ENCODE data around the gene NDUFAB1. TPM values are rescaled to one million over a fixed set of nuclear protein-coding genes. Genes with fewer than 3 reads are reported as not detected.
"Not testable (repeated sequence)": the region's sequence is repeated elsewhere in the genome, so short reads cannot be mapped to it uniquely, and the experiment has no call there.

The NDUFAB1 gene
- total RNA-seq, 4 donors from 2014 or later = 166 to 400 (median 323) TPM

DNA sequence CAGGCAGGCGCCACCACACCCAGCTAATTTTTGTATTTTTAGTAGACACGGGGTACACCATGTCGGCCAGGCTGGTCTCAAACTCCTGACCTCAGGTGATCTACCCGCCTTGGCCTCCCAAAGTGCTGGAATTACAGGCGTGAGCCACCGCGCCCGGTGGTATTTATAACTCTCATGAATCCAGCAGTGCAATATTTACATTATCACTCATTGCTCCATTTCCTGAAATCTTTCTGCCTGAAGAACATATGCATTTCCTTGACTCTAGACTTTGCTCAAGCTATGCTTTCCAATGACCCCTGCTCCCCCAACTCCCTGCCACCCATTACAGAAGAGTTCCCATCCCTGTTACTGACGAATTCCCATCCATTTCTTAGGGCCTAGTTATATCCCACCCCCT is 19.7 kb upstream of the NDUFAB1 start:
- in situ Hi-C loops (cut with MboI; ENCODE audit: low sequenced_read_pairs in 4 of 4) (no loop called here), intact Hi-C loops (cut with DNase I; ENCODE audit: low total_unique reads) (no loop called here)
- DNase-seq = no peak
- H3K9me3 ChIP-seq = no peaks in the 10 kb centered on the region
- H3K4me3 ChIP-seq = no peak overlapping the region
- TF ChIP-seq CTCF (IDR thresholded peaks at IDR 0.05 in 4 of 5, conservative IDR thresholded peaks at IDR 0.05 in 1 of 5) (no peak), POLR2A (IDR thresholded peaks at IDR 0.05) (no peak)
- no peak for ATAC-seq
- H3K4me1 ChIP-seq = no peaks in the 10 kb centered on the region
- no peak overlapping the region for H3K27ac ChIP-seq
- H3K27me3 ChIP-seq = no peaks in the 10 kb centered on the region
- peaks cover 5 to 45% of the 10 kb centered on the region in 2 donors for H3K36me3 ChIP-seq

GRCh38 chr16:23611936-23612335 is 15.8 kb upstream of the NDUFAB1 start:
- Histone ChIP-seq H3K27me3 (no peaks in the 10 kb centered on the region), H3K9me3 (no peaks in the 10 kb centered on the region), H3K4me3 (no peak overlapping the region), H3K27ac (no peak overlapping the region), H3K4me1 (no peaks in the 10 kb centered on the region), H3K36me3 (peaks cover 0 to 27% of the 10 kb centered on the region in 2 donors)
- intact Hi-C loops (cut with DNase I; ENCODE audit: low total_unique reads) (no loop called here), in situ Hi-C loops (cut with MboI; ENCODE audit: low sequenced_read_pairs in 4 of 4) (no loop called here)
- DNase-seq = no peak
- no peak for ATAC-seq
- TF ChIP-seq CTCF (IDR thresholded peaks at IDR 0.05 in 4 of 5, conservative IDR thresholded peaks at IDR 0.05 in 1 of 5) = no peak
- TF ChIP-seq POLR2A (IDR thresholded peaks at IDR 0.05) = no peak

- H3K4me1 ChIP-seq; intact Hi-C loops (cut with DNase I; ENCODE audit: low total_unique reads); H3K27me3 ChIP-seq; H3K4me3 ChIP-seq; H3K27ac ChIP-seq; in situ Hi-C loops (cut with MboI; ENCODE audit: low sequenced_read_pairs in 4 of 4); ATAC-seq; DNase-seq; H3K9me3 ChIP-seq: not testable (repeated sequence)
- H3K36me3 ChIP-seq = peaks cover 0 to 25% of the 10 kb centered on the region in 2 donors
Measured at GRCh38 chr16:23610905-23611304, 14.8 kb upstream of the NDUFAB1 start.

DNA sequence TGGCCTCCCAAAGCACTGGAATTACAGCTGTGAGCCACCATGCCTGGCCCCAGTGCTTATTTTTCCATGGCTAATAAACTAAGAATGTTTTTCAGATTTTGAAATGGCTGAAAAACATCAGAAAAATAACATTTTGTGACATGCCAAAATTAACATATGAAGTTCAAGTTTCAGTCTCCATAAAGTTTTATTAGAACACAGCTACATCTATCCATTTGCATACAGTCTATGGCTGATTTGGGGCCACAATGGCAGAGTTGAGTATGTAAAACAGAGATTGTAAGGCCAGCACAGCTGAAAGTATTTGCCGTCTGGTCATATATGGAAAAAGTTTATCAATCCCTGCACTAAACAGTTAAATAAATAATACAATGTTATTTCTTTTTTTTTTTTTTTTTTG is 13.8 kb upstream of the NDUFAB1 start:
- Histone ChIP-seq H3K27me3 (no peaks in the 10 kb centered on the region), H3K4me1 (no peaks in the 10 kb centered on the region), H3K9me3 (no peaks in the 10 kb centered on the region), H3K4me3 (no peak overlapping the region), H3K27ac (no peak overlapping the region), H3K36me3 (peaks cover 0 to 25% of the 10 kb centered on the region in 2 donors)
- no peak for TF ChIP-seq POLR2A (IDR thresholded peaks at IDR 0.05)
- TF ChIP-seq CTCF (IDR thresholded peaks at IDR 0.05 in 4 of 5, conservative IDR thresholded peaks at IDR 0.05 in 1 of 5) = no peak
- DNase-seq (no peak), ATAC-seq (no peak)
- intact Hi-C loops (cut with DNase I; ENCODE audit: low total_unique reads) = no loop called here
- in situ Hi-C loops (cut with MboI; ENCODE audit: low sequenced_read_pairs in 4 of 4) = loop anchor here in 1 of 4 donors (10.0 kb wide), 1 partner anchor 65 kb away; no protein-coding TSS in a partner anchor

GRCh38 chr16:23608194-23608593 is 12.1 kb upstream of the NDUFAB1 start:
- Histone ChIP-seq H3K27me3 (no peaks in the 10 kb centered on the region), H3K36me3 (peaks cover 0 to 30% of the 10 kb centered on the region in 2 donors), H3K27ac (no peak overlapping the region), H3K4me1 (no peaks in the 10 kb centered on the region), H3K9me3 (no peaks in the 10 kb centered on the region), H3K4me3 (no peak overlapping the region)
- DNase-seq (no peak), ATAC-seq (no peak)
- intact Hi-C loops (cut with DNase I; ENCODE audit: low total_unique reads) (no loop called here), in situ Hi-C loops (cut with MboI; ENCODE audit: low sequenced_read_pairs in 4 of 4) (loop anchor here in 1 of 4 donors (10.0 kb wide), 1 partner anchor 63 kb away; no protein-coding TSS in a partner anchor)
- TF ChIP-seq POLR2A (IDR thresholded peaks at IDR 0.05) (no peak), CTCF (IDR thresholded peaks at IDR 0.05 in 4 of 5, conservative IDR thresholded peaks at IDR 0.05 in 1 of 5) (no peak)

All from gastrocnemius medialis (tissue), 4 donors.